Testis (tissue), 2 donors: Measurements from ENCODE around the gene AATF.

Experiments
- POLR2A ChIP-seq: fragments of 450-650 bp; IDR thresholded peaks from one replicate; pipeline ENCODE4 v1.6.1; 2017; ENCODE audit warnings: antibody characterized with exemption, mild to moderate bottlenecking, moderate library complexity
- TF ChIP-seq, protein P1 (sequence below), 3 experiments: fragments of 450-650 bp in 2 of 3; fragments of 200-600 bp in 1 of 3; sonication (generic) in 1 of 3; IDR thresholded peaks; one replicate each; pipeline ENCODE4 v1.5.1; 2016 to 2019; ENCODE audit warnings: antibody characterized with exemption in 3 of 3, mild to moderate bottlenecking in 2 of 3, moderate library complexity in 1 of 3

DNA sequence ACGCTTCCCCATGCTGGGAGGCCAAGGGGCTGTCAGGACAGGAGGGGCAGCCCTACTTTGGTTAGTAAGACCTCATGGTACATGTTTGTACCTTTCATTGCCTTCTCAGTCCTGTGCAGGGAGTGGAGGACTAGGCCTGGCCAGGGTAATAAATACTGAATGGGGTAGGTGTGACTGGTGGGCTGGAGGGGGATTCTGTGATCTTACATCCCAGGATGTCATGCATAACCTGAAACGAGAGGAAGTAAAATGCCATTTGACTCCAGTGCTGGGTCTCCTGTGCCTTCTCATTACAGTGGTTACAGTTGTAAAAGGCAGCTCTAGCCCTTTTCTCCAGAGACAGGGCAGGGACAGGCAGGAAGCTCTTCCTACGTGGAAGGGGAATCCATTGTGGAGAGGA is 138.2 kb downstream of the AATF start:
- TF ChIP-seq, protein P1, sequence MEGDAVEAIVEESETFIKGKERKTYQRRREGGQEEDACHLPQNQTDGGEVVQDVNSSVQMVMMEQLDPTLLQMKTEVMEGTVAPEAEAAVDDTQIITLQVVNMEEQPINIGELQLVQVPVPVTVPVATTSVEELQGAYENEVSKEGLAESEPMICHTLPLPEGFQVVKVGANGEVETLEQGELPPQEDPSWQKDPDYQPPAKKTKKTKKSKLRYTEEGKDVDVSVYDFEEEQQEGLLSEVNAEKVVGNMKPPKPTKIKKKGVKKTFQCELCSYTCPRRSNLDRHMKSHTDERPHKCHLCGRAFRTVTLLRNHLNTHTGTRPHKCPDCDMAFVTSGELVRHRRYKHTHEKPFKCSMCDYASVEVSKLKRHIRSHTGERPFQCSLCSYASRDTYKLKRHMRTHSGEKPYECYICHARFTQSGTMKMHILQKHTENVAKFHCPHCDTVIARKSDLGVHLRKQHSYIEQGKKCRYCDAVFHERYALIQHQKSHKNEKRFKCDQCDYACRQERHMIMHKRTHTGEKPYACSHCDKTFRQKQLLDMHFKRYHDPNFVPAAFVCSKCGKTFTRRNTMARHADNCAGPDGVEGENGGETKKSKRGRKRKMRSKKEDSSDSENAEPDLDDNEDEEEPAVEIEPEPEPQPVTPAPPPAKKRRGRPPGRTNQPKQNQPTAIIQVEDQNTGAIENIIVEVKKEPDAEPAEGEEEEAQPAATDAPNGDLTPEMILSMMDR (IDR thresholded peaks at IDR 0.05), result no peak
- TF ChIP-seq POLR2A, result no peak
